Muscle of arm (tissue), 12 donors: ENCODE results near the gene ZNF350. TPM values are rescaled to one million over a fixed set of nuclear protein-coding genes. Genes with fewer than 3 reads are reported as not detected.

ENCODE experiments used
- polyA plus RNA-seq, 12 donors: library from polyadenylated mRNA; unstranded; fragments of 120-200 nt; gene quantifications; one replicate each; pipeline ENCODE4 v1.2.1, GENCODE V29; 2013; ENCODE audit not compliant: insufficient read length in 12 of 12

ZNF350 gene
- polyA plus RNA-seq, 12 donors: 4.5 to 12.6 (median 8.1) TPM; not detected in 1

Other genes with a start within 250 kb of the ZNF350 start
- 1 to 10 TPM in 9 of 12 donors, under 1 TPM in 1, not detected in 2; 0.88 to 2.0 (median 1.6) TPM for gene FPR1, start 235.0 kb downstream of the ZNF350 start, polyA plus RNA-seq
- gene FPR2, start 225.7 kb downstream of the ZNF350 start, polyA plus RNA-seq: 1 to 10 TPM in 1 of 12 donors, under 1 TPM in 8, not detected in 3; 0.13 to 1.4 (median 0.24) TPM
- gene FPR3, start 191.7 kb downstream of the ZNF350 start, polyA plus RNA-seq: under 1 TPM in 10 of 12 donors, not detected in 2; 0.09 to 0.75 (median 0.34) TPM
- 10 to 100 TPM in 11 of 12 donors, not detected in 1; 13.5 to 33.5 (median 15.7) TPM for gene ZNF577, start 98.9 kb downstream of the ZNF350 start, polyA plus RNA-seq
- 10 to 100 TPM in 10 of 12 donors, 1 to 10 TPM in 1, not detected in 1; 9.4 to 18.7 (median 12.6) TPM for gene ZNF649, start 81.8 kb downstream of the ZNF350 start, polyA plus RNA-seq
- gene ZNF613, start 59.4 kb downstream of the ZNF350 start, polyA plus RNA-seq: 10 to 100 TPM in 1 of 12 donors, 1 to 10 TPM in 10, not detected in 1; 5.1 to 12.3 (median 6.7) TPM
- 10 to 100 TPM in 9 of 12 donors, 1 to 10 TPM in 2, not detected in 1; 8.0 to 13.8 (median 11.3) TPM for gene ZNF615, start 21.4 kb upstream of the ZNF350 start, polyA plus RNA-seq
- gene ZNF614, start 41.5 kb upstream of the ZNF350 start, polyA plus RNA-seq: 10 to 100 TPM in 7 of 12 donors, 1 to 10 TPM in 4, not detected in 1; 8.2 to 11.5 (median 10.3) TPM
- 10 to 100 TPM in 7 of 12 donors, 1 to 10 TPM in 4, not detected in 1; 8.4 to 18.4 (median 10.7) TPM for gene ZNF432, start 62.0 kb upstream of the ZNF350 start, polyA plus RNA-seq
- 10 to 100 TPM in 9 of 12 donors, 1 to 10 TPM in 2, not detected in 1; 8.1 to 26.7 (median 13.4) TPM for gene ZNF841, start 108.9 kb upstream of the ZNF350 start, polyA plus RNA-seq
- gene ZNF616, start 153.1 kb upstream of the ZNF350 start, polyA plus RNA-seq: 10 to 100 TPM in 9 of 12 donors, 1 to 10 TPM in 2, not detected in 1; 7.3 to 14.9 (median 10.5) TPM
- 10 to 100 TPM in 5 of 12 donors, 1 to 10 TPM in 6, not detected in 1; 6.7 to 13.8 (median 8.7) TPM for gene ZNF836, start 184.8 kb upstream of the ZNF350 start, polyA plus RNA-seq
- 100 to 1,000 TPM in 11 of 12 donors, not detected in 1; 204 to 328 (median 279) TPM for gene PPP2R1A, start 203.2 kb upstream of the ZNF350 start, polyA plus RNA-seq